Stomach (tissue), 4 donors: ENCODE results near the gene SEMA4D.

Source experiments
- CTCF ChIP-seq, 7 experiments: fragments of 450-650 bp in 4 of 7; fragments of 200-600 bp in 3 of 7; sonication (generic) in 3 of 7; IDR thresholded peaks; one replicate each; pipeline ENCODE4 v1.5.1; 2016 to 2019; ENCODE audit warnings: antibody characterized with exemption in 7 of 7, control low read depth in 2 of 7, mild to moderate bottlenecking in 1 of 7
- EP300 ChIP-seq: sonication (generic); formaldehyde crosslinking; IDR thresholded peaks from one replicate; pipeline ENCODE4 v1.6.1; 2017; ENCODE audit warnings: antibody characterized with exemption

- no peak for TF ChIP-seq CTCF (IDR thresholded peaks at IDR 0.05)
- TF ChIP-seq EP300: no peak
Measured at GRCh38 chr9:89523948-89524347, 26.0 kb upstream of the SEMA4D start.
